ENCODE results near the gene SPARC.

Gene SPARC

GRCh38 chr5:151657114-151657513 lies 29.6 kb downstream of the SPARC start:
- TF ChIP-seq CTCF (IDR thresholded peaks at IDR 0.05), result no peak
- no peak for TF ChIP-seq ZFX (IDR thresholded peaks at IDR 0.05; ENCODE audit: borderline replicate concordance)
- no peak overlapping the region for H3K27ac ChIP-seq

GRCh38 chr5:151656311-151656710 lies 30.4 kb downstream of the SPARC start:
- TF ChIP-seq CTCF (IDR thresholded peaks at IDR 0.05) (no peak), ZFX (IDR thresholded peaks at IDR 0.05; ENCODE audit: borderline replicate concordance) (no peak)
- no peak overlapping the region for H3K27ac ChIP-seq

GRCh38 chr5:151651997-151652645 lies 34.6 kb downstream of the SPARC start:
- TF ChIP-seq CTCF (IDR thresholded peaks at IDR 0.05) (peak; percentile 88), ZFX (IDR thresholded peaks at IDR 0.05; ENCODE audit: borderline replicate concordance) (no peak)
- H3K27ac ChIP-seq, result no peak overlapping the region

- no peak for TF ChIP-seq ZFX (IDR thresholded peaks at IDR 0.05; ENCODE audit: borderline replicate concordance)
- no peak for TF ChIP-seq CTCF (IDR thresholded peaks at IDR 0.05)
Observed at GRCh38 chr5:151648988-151649387, 37.7 kb downstream of the SPARC start.

GRCh38 chr5:151648089-151648488 lies 38.6 kb downstream of the SPARC start:
- no peak overlapping the region for H3K27ac ChIP-seq
- no peak for TF ChIP-seq CTCF (IDR thresholded peaks at IDR 0.05)
- TF ChIP-seq ZFX (IDR thresholded peaks at IDR 0.05; ENCODE audit: borderline replicate concordance), result no peak

More at GRCh38 chr5:151648988-151649387, 37.7 kb downstream of the SPARC start:
- no peak overlapping the region for H3K27ac ChIP-seq

- TF ChIP-seq CTCF (IDR thresholded peaks at IDR 0.05), result no peak
- TF ChIP-seq ZFX (IDR thresholded peaks at IDR 0.05; ENCODE audit: borderline replicate concordance), result no peak
- no peak overlapping the region for H3K27ac ChIP-seq
Observed at GRCh38 chr5:151647320-151647861, 39.3 kb downstream of the SPARC start.

GRCh38 chr5:151646334-151646733 lies 40.4 kb downstream of the SPARC start:
- TF ChIP-seq CTCF (IDR thresholded peaks at IDR 0.05) (no peak), ZFX (IDR thresholded peaks at IDR 0.05; ENCODE audit: borderline replicate concordance) (no peak)
- H3K27ac ChIP-seq, result no peak overlapping the region
